Heart left ventricle (tissue), 16 donors: ENCODE measurements around the gene RASGEF1B. TPM values are rescaled to one million over a fixed set of nuclear protein-coding genes. Genes with fewer than 3 reads are reported as not detected.
"Not testable (repeated sequence)": the region's sequence is repeated elsewhere in the genome, so short reads cannot be mapped to it uniquely, and the experiment has no call there.

Experiments used
- ATAC-seq, 4 donors: fragments of 200-7000 bp; cut with Tn5 transposase; one replicate each; pipeline ENCODE4 v1.9.1; 2020 to 2022; ENCODE audit warnings: moderate library complexity in 4 of 4, mild to moderate bottlenecking in 3 of 4, moderate number of reproducible peaks in 1 of 4
- DNase-seq, 5 donors: peaks; one replicate each; pipeline ENCODE4 v3.0.0-alpha.2; 2020
- H3K27ac ChIP-seq, 12 donors: fragments of 200-600 bp; sonication (generic) in 4 of 12; one replicate each; pipeline versions ENCODE4 v1.5.0 to v1.8.0; 2016 to 2022; ENCODE audit warnings: mild to moderate bottlenecking in 2 of 12
- H3K27me3 ChIP-seq, 9 donors: fragments of 200-600 bp; sonication (generic) in 2 of 9; one replicate each; pipeline versions ENCODE4 v1.5.1 to v1.8.0; 2016 to 2022; ENCODE audit warnings: mild to moderate bottlenecking in 3 of 9
- H3K36me3 ChIP-seq, 9 donors: fragments of 200-600 bp; sonication (generic) in 2 of 9; one replicate each; pipeline versions ENCODE4 v1.5.0 to v1.8.0; 2018 to 2022; ENCODE audit warnings: mild to moderate bottlenecking in 2 of 9
- H3K4me1 ChIP-seq, 12 donors: fragments of 200-600 bp; sonication (generic) in 4 of 12; one replicate each; pipeline versions ENCODE4 v1.5.0 to v1.8.0; 2016 to 2022; ENCODE audit warnings: mild to moderate bottlenecking in 3 of 12
- H3K4me3 ChIP-seq, 12 donors: fragments of 200-600 bp; sonication (generic) in 4 of 12; one replicate each; pipeline versions ENCODE4 v1.5.0 to v1.8.0; 2017 to 2022; ENCODE audit warnings: mild to moderate bottlenecking in 9 of 12, moderate library complexity in 4 of 12
- H3K9me3 ChIP-seq, 12 donors: fragments of 200-600 bp; sonication (generic) in 4 of 12; one replicate each; pipeline versions ENCODE4 v1.5.0 to v1.8.0; 2016 to 2022; ENCODE audit warnings: mild to moderate bottlenecking in 1 of 12
- POLR2A ChIP-seq, 2 donors: fragments of 450-650 bp; IDR thresholded peaks; one replicate each; pipeline ENCODE4 v1.6.1; 2017; ENCODE audit warnings: antibody characterized with exemption in 2 of 2, mild to moderate bottlenecking in 2 of 2, moderate library complexity in 2 of 2
- WGBS, 4 donors: extraction: QIAGEN DNeasy Blood & Tissue Kit in 2 of 4; methylation state at CpG; one replicate each; pipeline versions ENCODE4 v1.1.5 to v1.1.7; 2013 to 2018; 5-methylcytosine and 5-hydroxymethylcytosine counted together
- intact Hi-C, 10 donors: fragments of 100-400 bp; cut with DNase I; formaldehyde crosslinking; loops; one replicate each; pipeline versions ENCODE4 v1.11.1 to v1.14.2; 2022
- polyA plus RNA-seq, 2 donors: library from polyadenylated mRNA; stranded (reverse); fragments of 200-250 nt; gene quantifications; one replicate each; pipeline ENCODE4 v1.2.3, GENCODE V29; 2013
- total RNA-seq, 9 donors: library from RNA; depleted of rRNA in 2 of 9; stranded (reverse); fragments of >200 nt in 2 of 9; fragmentation: NEBNext Ultra II Directional in 3 of 9; extraction: Animal tissue kit (Norgen Biotek cat#: 25700) in 3 of 9; gene quantifications; one replicate each; pipeline versions ENCODE4 v1.1.0 to v1.2.4, GENCODE V29; 2016 to 2023
- TF ChIP-seq, protein P1 (sequence below), 12 donors: fragments of 200-600 bp; sonication (generic) in 4 of 12; IDR thresholded peaks; one replicate each; pipeline versions ENCODE4 v1.5.0 to v1.8.0; 2018 to 2022; ENCODE audit warnings: antibody characterized with exemption in 12 of 12, mild to moderate bottlenecking in 5 of 12
- donor health status: ischemic (EF 13 %, LVEDD 7.1; RV severe dilation, severe dysfunction).
- donor health status: healthy with polysubstance abuse.
- donor health status: DM: no; HTN: yes; CAD: no.
- donor health status: DM: no; HTN: no; CAD: no.
- donor health status: ischemic (EF 25% LVEDD 6.9; RV normal size, moderate dysfunction).
- donor health status: ischemic (EF 25% LVEDD 5.7; RV mildly dilated, moderate dysfunction).
- donor health status: healthy.
- donor health status: DM: yes; HTN: yes; CAD: no.
- donor health status: ischemic (EF 35%, LVEDD 5.7; RV mildly dilated, moderate dysfunction).
- donor health status: nonischemic (EF 11% LVEDD 7.7; RV severe dilation, severe dysfunction).
- donor health status: DM: yes; HTN: yes; CAD: no.
- donor health status: PGD.
- donor health status: ischemic (EF 29% LVEDD 5.4; RV normal size, mild dysfunction).
- donor health status: nonischemic (EF 23%, LVEDD 6.1; RV moderate dilation, normal function).

RASGEF1B gene
- total and polyA plus RNA-seq, 11 donors: 1.5 to 11.9 (median 2.9) TPM

- intact Hi-C loops: loop anchor here in 1 of 10 donors (10.0 kb wide), 1 partner anchor 112 kb away; no protein-coding TSS in a partner anchor
- H3K9me3 ChIP-seq: peaks cover 0 to 4% (median 0%) of the 10 kb centered on the region in 12 donors
- no peak overlapping the region for H3K4me3 ChIP-seq
- ATAC-seq: peak in 3 of 4 donors; percentile 29 to 61 (median 52)
- no peaks in the 10 kb centered on the region for H3K27me3 ChIP-seq
- H3K36me3 ChIP-seq: no peaks in the 10 kb centered on the region
- TF ChIP-seq, protein P1, sequence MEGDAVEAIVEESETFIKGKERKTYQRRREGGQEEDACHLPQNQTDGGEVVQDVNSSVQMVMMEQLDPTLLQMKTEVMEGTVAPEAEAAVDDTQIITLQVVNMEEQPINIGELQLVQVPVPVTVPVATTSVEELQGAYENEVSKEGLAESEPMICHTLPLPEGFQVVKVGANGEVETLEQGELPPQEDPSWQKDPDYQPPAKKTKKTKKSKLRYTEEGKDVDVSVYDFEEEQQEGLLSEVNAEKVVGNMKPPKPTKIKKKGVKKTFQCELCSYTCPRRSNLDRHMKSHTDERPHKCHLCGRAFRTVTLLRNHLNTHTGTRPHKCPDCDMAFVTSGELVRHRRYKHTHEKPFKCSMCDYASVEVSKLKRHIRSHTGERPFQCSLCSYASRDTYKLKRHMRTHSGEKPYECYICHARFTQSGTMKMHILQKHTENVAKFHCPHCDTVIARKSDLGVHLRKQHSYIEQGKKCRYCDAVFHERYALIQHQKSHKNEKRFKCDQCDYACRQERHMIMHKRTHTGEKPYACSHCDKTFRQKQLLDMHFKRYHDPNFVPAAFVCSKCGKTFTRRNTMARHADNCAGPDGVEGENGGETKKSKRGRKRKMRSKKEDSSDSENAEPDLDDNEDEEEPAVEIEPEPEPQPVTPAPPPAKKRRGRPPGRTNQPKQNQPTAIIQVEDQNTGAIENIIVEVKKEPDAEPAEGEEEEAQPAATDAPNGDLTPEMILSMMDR (IDR thresholded peaks at IDR 0.05): no peak
- no peak for TF ChIP-seq POLR2A (IDR thresholded peaks at IDR 0.05)
- H3K27ac ChIP-seq: peak overlapping the region in 3 of 12 donors; percentile 1 to 68 (median 9)
- WGBS, 4 donors: 67 to 78% (median 74%) methylated on average over 3 of the region's 3 CpGs
- DNase-seq: peak in 1 of 5 donors; percentile 26
- H3K4me1 ChIP-seq: peaks cover 0 to 13% (median 0%) of the 10 kb centered on the region in 12 donors
Measured at GRCh38 chr4:81482326-81482725, 10.6 kb upstream of the RASGEF1B start.

DNA sequence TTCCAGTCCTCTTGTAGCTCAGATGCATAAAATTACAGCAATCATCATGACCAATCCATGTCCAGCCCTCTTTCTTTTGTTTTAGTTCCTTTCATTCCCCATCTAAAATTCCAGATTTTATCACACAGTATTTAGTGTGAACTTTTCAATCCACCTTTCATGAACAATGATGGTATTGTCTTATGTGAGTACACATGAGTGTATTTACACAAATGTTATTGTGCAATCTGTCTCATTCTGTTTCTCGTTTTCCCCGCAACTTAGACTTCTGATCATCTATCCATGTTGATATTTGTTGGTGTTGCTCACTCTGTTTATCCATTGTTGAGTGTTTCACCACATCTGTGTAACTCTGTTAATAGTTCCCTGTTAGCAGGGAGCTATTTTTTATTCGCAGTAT is 9.4 kb upstream of the RASGEF1B start:
- DNase-seq (no peak), ATAC-seq (no peak)
- H3K27ac ChIP-seq: no peak overlapping the region
- H3K27me3 ChIP-seq: no peaks in the 10 kb centered on the region
- WGBS, 4 donors: 90 to 92% (median 91%) methylated on average over 3 of the region's 3 CpGs
- intact Hi-C loops: loop anchor here in 1 of 10 donors (10.0 kb wide), 1 partner anchor 114 kb away; no protein-coding TSS in a partner anchor
- TF ChIP-seq POLR2A (IDR thresholded peaks at IDR 0.05): no peak
- TF ChIP-seq, protein P1 (IDR thresholded peaks at IDR 0.05): no peak
- H3K4me3 ChIP-seq: no peak overlapping the region
- H3K36me3 ChIP-seq: no peaks in the 10 kb centered on the region
- peaks cover 0 to 13% (median 0%) of the 10 kb centered on the region in 12 donors for H3K4me1 ChIP-seq
- H3K9me3 ChIP-seq: peaks cover 0 to 4% (median 0%) of the 10 kb centered on the region in 12 donors

DNA sequence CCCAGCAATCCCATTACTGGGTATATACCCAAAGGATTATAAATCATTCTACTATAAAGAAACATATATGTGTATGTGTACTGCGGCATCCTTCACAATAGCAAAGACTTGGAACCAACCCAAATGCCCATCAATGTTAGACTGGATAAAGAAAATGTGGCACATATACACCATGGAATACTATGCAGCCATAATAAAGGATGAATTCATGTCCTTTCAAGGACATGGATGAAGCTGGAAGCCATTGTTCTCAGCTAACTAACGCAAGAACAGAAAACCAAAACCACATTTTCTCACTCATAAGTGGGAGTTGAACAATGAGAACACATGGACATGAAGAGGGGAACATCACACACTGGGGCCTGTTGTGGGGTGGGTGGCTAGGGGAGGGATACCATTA is 7.9 kb upstream of the RASGEF1B start:
- DNase-seq: not testable (repeated sequence)
- intact Hi-C loops: loop anchor here in 2 of 10 donors (10.0 kb wide), 3 partner anchors 85 to 205 kb away; no protein-coding TSS in a partner anchor

GRCh38 chr4:81473331-81474265 is 1.9 kb upstream of the RASGEF1B start:
- peak in 2 of 5 donors; percentile 24 to 57 for DNase-seq
- ATAC-seq: not testable (repeated sequence)

More for the DNA sequence above, 7.9 kb upstream of the RASGEF1B start:
- H3K27me3 ChIP-seq, H3K9me3 ChIP-seq, H3K36me3 ChIP-seq, ATAC-seq, H3K4me3 ChIP-seq, H3K27ac ChIP-seq: not testable (repeated sequence)
- H3K4me1 ChIP-seq: peaks cover 0 to 13% (median 0%) of the 10 kb centered on the region in 12 donors
- WGBS, 4 donors: 44 to 70% (median 66%) methylated on average over 2 of the region's 2 CpGs

More at GRCh38 chr4:81473331-81474265, 1.9 kb upstream of the RASGEF1B start:
- Histone ChIP-seq H3K4me1 (peaks cover 0 to 29% (median 18%) of the 10 kb centered on the region in 12 donors), H3K27ac (peak overlapping the region in 2 of 12 donors; percentile 87 to 92)
- H3K36me3 ChIP-seq, H3K9me3 ChIP-seq, H3K27me3 ChIP-seq, H3K4me3 ChIP-seq: not testable (repeated sequence)
- 84 to 88% (median 88%) methylated on average over 15 to 19 of the region's 19 CpGs for WGBS, 4 donors
- intact Hi-C loops: loop anchor here in 3 of 10 donors (5.0 to 10.0 kb wide), 5 partner anchors 91 to 354 kb away; no protein-coding TSS in a partner anchor
